ENCODE measurements around the gene CCHCR1.
"Not testable (repeated sequence)": the region's sequence is repeated elsewhere in the genome, so short reads cannot be mapped to it uniquely, and the experiment has no call there.

CCHCR1 gene, protein sequence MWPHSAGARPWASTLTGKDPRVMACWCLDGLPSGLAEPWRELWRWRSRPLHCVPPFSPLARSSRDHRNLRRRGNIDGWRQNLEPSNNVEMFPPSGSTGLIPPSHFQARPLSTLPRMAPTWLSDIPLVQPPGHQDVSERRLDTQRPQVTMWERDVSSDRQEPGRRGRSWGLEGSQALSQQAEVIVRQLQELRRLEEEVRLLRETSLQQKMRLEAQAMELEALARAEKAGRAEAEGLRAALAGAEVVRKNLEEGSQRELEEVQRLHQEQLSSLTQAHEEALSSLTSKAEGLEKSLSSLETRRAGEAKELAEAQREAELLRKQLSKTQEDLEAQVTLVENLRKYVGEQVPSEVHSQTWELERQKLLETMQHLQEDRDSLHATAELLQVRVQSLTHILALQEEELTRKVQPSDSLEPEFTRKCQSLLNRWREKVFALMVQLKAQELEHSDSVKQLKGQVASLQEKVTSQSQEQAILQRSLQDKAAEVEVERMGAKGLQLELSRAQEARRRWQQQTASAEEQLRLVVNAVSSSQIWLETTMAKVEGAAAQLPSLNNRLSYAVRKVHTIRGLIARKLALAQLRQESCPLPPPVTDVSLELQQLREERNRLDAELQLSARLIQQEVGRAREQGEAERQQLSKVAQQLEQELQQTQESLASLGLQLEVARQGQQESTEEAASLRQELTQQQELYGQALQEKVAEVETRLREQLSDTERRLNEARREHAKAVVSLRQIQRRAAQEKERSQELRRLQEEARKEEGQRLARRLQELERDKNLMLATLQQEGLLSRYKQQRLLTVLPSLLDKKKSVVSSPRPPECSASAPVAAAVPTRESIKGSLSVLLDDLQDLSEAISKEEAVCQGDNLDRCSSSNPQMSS

GRCh38 chr6:31157513-31158139 is at the start of gene CCHCR1:
CCHCR1 (minus strand) TSS chr6:31157802; CDS start chr6:31157600, 202 bp downstream.
- DNase-seq, result no peak

DNA sequence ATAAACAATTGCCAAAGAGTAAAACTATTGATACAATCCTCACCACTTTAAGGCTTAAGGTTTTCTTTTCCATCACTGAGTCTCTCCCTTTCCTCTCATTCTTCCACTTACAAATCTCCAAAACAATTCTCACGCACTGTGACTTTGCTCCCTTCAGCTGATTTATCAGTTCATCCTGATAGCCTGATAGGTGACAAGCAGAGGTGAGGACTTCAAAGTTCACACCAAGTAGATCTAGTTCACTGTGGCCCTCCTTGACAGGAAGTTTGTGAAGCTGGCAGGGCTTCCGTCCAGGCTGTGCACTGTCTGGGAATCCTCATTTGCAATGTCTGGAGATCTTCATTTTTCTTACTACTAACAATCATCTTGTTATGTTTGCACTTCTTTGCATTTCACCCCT is 48.0 kb upstream of the CCHCR1 start:
- DNase-seq, result no peak

GRCh38 chr6:31204751-31205145 is 47.1 kb upstream of the CCHCR1 start:
- no peak for DNase-seq

- peak; percentile 30 for DNase-seq
Observed at GRCh38 chr6:31203345-31203979, 45.9 kb upstream of the CCHCR1 start.

DNA sequence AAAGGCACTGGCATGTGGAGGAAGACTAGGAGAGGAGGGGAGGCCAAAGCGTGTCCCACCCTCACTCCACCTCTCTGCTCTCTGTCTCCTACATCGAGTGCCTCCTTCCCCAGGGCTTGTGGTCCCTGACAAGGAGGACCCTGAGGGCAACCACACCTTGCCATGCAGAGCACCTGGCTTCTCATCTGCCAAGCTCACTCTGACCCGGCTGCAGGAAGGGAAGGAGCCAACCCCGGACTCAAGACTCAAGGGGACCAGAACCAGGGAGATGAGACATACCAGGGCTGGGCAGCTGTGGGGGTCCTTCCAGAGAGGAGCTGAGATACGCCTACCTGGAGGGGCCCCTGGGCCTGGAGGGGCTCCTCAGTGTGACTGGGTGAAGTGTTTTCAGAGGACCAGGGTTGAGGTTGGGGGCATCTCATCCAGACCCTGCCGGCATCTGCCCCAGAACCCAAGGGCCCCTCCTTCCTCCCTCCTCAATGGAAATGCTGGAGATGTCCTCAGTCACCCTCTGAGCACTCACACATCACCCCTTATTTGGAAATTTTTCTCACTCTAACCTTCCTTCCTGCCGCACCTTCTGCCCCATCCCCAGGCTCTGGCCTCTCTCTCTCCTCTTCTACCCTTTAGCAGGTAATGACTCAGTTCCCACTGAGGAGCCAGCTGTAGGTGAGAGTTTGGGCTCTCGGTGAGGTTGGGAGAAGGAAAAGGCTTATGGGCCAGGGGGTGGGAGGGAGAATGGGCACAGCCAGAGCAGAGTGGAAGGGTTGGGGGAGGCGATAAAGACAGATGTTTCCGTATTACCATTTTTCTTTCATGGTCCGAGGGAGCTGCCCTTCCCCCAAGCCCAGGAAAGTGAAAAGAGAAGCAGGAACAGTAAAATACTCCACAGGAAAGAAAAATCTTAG is 44.9 kb upstream of the CCHCR1 start:
- DNase-seq, result no peak

GRCh38 chr6:31199105-31199452 is 41.5 kb upstream of the CCHCR1 start:
- DNase-seq, result not testable (repeated sequence)

DNA sequence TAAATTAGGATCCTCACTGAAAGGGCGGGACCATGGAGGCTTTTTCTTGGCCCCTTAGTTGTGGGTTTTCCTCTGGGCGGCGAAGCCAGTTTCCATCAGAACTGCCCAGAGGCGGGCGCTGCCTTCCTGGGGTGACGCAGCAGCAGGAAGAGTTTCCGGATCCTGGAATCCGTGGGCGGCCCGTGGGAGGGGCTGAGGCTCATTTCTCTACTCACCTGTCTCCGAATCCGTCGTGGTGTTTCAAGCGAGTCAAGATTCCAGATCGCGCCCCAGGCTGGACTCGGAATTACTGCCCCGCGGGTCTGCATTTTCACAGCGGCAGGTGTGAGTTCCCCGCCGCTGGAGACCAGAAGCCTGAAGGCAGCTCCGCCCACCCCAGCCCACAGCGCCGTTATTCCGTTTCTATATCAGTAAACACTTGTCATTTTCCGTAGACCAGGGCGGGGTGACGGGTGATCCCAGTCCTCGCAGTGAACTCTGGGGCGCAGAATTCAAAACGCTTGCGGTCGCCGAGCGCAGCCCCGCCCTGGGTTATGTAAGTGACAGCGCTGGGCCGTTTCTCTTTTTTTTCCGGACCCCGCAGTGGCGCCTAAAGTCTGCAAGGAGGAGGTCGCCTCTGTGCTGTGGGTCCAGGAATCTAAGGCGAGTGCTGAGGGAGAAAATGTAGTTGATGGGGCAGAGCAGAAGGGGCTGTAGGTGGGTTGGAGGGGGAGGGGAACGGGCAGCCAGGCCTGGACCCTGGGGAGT is 40.1 kb upstream of the CCHCR1 start:
- DNase-seq, result peak; percentile 91

- not testable (repeated sequence) for DNase-seq
Observed at GRCh38 chr6:31196251-31197022, 38.8 kb upstream of the CCHCR1 start.

GRCh38 chr6:31195308-31195979 is 37.8 kb upstream of the CCHCR1 start:
- DNase-seq, result not testable (repeated sequence)

GRCh38 chr6:31194061-31194834 is 36.6 kb upstream of the CCHCR1 start:
- DNase-seq, result no peak

DNA sequence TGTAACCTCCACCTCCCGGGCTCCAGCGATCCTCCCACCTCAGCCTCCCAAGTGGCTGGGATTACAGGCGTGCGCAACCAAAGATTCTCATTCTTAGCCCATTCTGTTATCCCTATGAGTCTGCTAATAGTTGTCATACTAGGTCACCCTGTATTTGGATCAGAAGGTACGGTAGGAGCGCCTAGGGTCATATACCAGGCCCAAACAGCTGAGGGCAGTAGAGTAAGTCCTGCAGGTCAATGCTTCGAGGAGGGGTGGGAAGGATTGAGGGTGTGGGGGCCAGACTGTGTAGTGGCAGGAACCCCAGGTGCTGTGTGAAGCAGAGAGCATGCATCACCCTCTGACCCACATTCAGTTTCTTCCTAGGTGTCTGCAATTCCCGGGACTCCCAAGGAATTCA is 35.6 kb upstream of the CCHCR1 start:
- DNase-seq, result no peak

DNA sequence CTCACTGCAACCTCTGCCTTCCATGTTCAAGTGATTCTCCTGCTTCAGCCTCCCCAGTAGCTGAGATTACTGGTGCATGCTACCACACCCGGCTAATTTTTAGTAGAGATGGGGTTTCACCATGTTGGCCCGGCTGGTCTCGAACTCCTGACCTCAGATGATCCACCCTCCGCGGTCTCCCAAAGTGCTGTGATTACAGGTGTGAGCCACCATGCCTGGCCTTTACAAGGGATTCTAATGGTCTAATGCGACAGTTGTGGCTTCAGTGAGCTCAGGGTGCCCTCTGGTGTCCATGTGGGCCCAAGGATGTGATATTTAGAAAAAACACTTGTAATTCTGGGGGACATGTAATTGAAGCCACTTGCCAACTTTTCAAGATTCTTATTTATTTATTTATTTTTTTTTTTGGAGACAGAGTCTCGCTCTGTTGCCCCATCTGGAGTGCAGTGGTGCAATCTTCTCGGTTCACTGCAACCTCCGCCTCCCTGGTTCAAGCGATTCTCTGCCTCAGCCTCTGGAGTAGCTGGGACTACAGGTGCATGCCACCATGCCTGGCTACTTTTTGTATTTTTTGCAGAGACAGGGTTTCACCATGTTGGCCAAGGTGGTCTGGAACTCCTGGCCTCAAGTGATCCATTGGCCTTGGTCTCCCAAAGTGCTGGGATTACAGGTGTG is 35.0 kb upstream of the CCHCR1 start:
- peak; percentile 31 for DNase-seq

DNA sequence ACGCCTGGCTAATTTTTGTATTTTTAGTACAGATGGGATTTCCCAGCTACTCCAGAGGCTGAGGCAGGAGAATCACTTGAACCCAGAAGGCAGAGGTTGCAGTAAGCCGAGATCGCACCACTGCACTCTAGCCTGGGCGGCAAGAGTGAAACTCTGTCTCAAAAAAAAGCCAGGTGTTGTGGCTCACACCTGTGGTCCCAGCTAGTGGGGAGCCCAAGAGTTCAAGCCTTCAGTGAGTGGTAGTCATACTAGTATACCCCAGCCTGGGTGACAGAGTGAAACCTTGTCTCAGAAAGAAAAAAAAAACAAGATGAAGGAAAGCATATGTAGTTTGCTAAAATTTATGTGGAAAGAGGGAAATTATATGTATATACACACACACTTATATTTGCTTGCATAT is 32.9 kb upstream of the CCHCR1 start:
- DNase-seq, result no peak

DNA sequence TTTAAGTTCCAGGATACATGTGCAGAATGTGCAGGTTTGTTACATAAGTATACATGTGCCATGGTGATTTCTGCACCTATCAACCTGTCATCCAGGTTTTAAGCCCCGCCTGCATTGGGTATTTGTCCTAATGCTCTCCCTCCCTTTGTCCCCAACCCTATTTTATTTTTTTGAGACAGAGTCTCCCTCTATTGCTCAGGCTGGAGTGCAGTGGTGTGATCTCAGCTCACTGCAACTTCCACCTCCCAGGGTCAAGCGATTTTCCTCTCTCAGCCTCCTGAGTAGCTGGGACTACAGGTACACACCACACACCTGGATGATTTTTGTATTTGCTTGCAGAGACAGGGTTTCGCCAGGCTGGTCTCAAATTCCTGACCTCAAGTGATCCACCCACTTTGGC is 31.6 kb upstream of the CCHCR1 start:
- DNase-seq, result not testable (repeated sequence)

DNA sequence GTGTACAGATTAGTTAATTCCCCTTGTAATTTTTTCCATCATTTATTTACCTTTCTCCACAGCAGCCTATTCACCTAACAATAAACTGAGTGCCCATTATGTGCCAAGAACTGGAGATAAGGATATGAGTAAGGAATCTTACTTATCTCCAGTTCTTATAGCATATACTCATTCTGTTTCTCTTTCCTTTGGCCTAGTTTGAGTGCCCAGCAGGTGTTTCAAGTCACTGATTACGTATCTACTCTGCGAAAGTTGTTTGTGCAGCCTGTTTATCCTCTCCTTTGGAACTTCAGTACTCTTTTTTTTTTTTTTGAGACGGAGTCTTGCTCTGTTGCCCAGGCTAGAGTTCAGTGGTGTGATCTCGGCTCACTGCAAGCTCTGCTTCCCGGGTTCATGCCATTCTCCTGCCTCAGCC is 30.2 kb upstream of the CCHCR1 start:
- no peak for DNase-seq

DNA sequence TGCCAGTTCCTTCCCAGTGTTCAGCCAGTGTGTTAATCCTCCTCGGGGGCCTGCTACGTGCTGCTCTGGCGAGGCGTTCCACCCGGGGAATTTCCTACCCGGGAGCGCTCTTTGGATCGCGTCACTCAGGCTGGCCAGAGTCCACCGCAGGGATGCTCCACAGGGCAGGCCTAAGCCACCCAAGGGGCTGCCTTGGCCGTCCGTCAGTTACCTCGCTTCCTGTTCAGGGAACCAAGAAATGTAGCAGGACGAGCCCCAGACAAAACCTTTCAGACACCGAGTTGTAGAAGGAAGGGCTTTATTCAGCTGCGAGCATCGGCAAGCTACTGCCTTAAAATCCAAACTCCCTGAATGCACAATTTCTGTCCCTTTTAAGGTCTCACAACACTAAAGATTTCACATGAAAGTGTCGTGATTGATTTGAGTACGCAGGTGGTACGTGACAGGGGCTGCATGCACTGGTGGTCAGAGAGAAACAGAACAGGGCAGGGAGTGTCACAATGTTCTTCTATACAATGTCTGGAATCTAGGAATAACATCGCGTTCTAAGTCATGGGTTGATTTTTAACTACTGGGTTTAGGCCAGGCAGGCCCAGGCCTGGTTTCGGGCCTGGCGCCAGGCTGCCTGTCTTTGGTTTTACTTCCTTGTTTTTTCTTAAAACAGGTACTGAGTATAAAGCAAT is 28.6 kb upstream of the CCHCR1 start:
- no peak for DNase-seq

GRCh38 chr6:31185695-31186051 is 28.1 kb upstream of the CCHCR1 start:
- DNase-seq, result not testable (repeated sequence)

- not testable (repeated sequence) for DNase-seq
Observed at GRCh38 chr6:31183859-31184258, 26.3 kb upstream of the CCHCR1 start.

All from activated effector memory CD4-positive, alpha-beta T cell treated with Interleukin-2 at 50 U/mL for 16 hours (primary cell).